PC-3 (cell line): ENCODE measurements around the gene TGM2.

Experiments used
- CTCF ChIP-seq: fragments of 300-600 bp; sonication (generic); conservative IDR thresholded peaks from 2 replicates; pipeline ENCODE4 v1.5.1; 2017; ENCODE audit warnings: antibody characterized with exemption, low read depth, mild to moderate bottlenecking, low read length
- EZH2 ChIP-seq: fragments of 300-600 bp; sonication (generic); IDR thresholded peaks from one replicate; pipeline ENCODE4 v1.6.1; 2017; ENCODE audit warnings: antibody characterized with exemption, mild to moderate bottlenecking, low read length; ENCODE audit not compliant: unreplicated experiment
- EZH2phosphoT487 ChIP-seq: fragments of 300-600 bp; sonication (generic); IDR thresholded peaks from 2 replicates; pipeline ENCODE4 v1.6.1; 2018; ENCODE audit warnings: mild to moderate bottlenecking, antibody characterized with exemption, low read length, borderline replicate concordance

GRCh38 chr20:38141889-38142494, 23.1 kb downstream of the TGM2 start:
- TF ChIP-seq CTCF (no peak), EZH2 (no peak), EZH2phosphoT487 (no peak)
